HepG2 (cell line): Measurements from ENCODE around the gene GPN2. TPM values are rescaled to one million over a fixed set of nuclear protein-coding genes. Genes with fewer than 3 reads are reported as not detected.

Source experiments
- CEBPZ ChIP-seq: IDR thresholded peaks from 2 replicates; pipeline ENCODE4 v1.6.1; 2012; ENCODE audit warnings: low read length, improper control_type of control experiment
- FOXA3 ChIP-seq: IDR thresholded peaks from 2 replicates; pipeline ENCODE4 v1.6.1; 2016; ENCODE audit warnings: missing genetic modification reagents, missing compliant biosample characterization
- HNRNPLL ChIP-seq: fragments of 200-400 bp; formaldehyde crosslinking; IDR thresholded peaks from 2 replicates; pipeline ENCODE4 v1.6.1; 2017; ENCODE audit warnings: mild to moderate bottlenecking, low read depth, low read length; ENCODE audit not compliant: poor library complexity, severe bottlenecking
- IRX3 ChIP-seq: sonication (generic); formaldehyde crosslinking; IDR thresholded peaks from 2 replicates; pipeline ENCODE4 v1.8.1; 2023; ENCODE audit warnings: mild to moderate bottlenecking, low read depth, missing genetic modification reagents, borderline replicate concordance
- POLR2AphosphoS5 ChIP-seq: IDR thresholded peaks from 2 replicates; pipeline ENCODE4 v1.6.1; 2012; ENCODE audit warnings: low read depth, low read length
- RORA ChIP-seq: sonication (generic); formaldehyde crosslinking; IDR thresholded peaks from 2 replicates; pipeline ENCODE4 v1.5.0; 2020; ENCODE audit warnings: mild to moderate bottlenecking, missing genetic modification reagents, moderate library complexity
- TBX2 ChIP-seq: sonication (generic); formaldehyde crosslinking; IDR thresholded peaks from 2 replicates; pipeline ENCODE4 v1.5.0; 2020; ENCODE audit warnings: missing genetic modification reagents, mild to moderate bottlenecking, borderline replicate concordance
- ZNF101 ChIP-seq: sonication (generic); formaldehyde crosslinking; IDR thresholded peaks from 2 replicates; pipeline ENCODE4 v1.4.0; 2020; ENCODE audit warnings: mild to moderate bottlenecking, low read depth, missing genetic modification reagents, borderline replicate concordance
- ZNF17 ChIP-seq: sonication (generic); formaldehyde crosslinking; IDR thresholded peaks from 2 replicates; pipeline ENCODE4 v1.5.0; 2020; ENCODE audit warnings: mild to moderate bottlenecking, missing genetic modification reagents
- ZNF224 ChIP-seq: sonication (generic); formaldehyde crosslinking; IDR thresholded peaks from 2 replicates; pipeline ENCODE4 v1.5.0; 2020; ENCODE audit warnings: mild to moderate bottlenecking, missing genetic modification reagents
- ZNF235 ChIP-seq: sonication (generic); formaldehyde crosslinking; IDR thresholded peaks from 2 replicates; pipeline ENCODE4 v1.8.1; 2023; ENCODE audit warnings: mild to moderate bottlenecking, missing genetic modification reagents, borderline replicate concordance
- ZNF326 ChIP-seq: sonication (generic); formaldehyde crosslinking; IDR thresholded peaks from 2 replicates; pipeline ENCODE4 v1.4.0; 2020; ENCODE audit warnings: missing genetic modification reagents, borderline replicate concordance
- ZNF33B ChIP-seq: sonication (generic); formaldehyde crosslinking; IDR thresholded peaks from 2 replicates; pipeline ENCODE4 v1.5.1; 2020; ENCODE audit warnings: mild to moderate bottlenecking, missing genetic modification reagents
- ZNF576 ChIP-seq: sonication (generic); formaldehyde crosslinking; IDR thresholded peaks from 2 replicates; pipeline ENCODE4 v1.4.0; 2020; ENCODE audit warnings: mild to moderate bottlenecking, missing genetic modification reagents
- ZNF670 ChIP-seq: sonication (generic); formaldehyde crosslinking; IDR thresholded peaks from 2 replicates; pipeline ENCODE4 v1.8.0; 2022; ENCODE audit warnings: mild to moderate bottlenecking, missing genetic modification reagents, borderline replicate concordance
- ZNF674 ChIP-seq: sonication (generic); formaldehyde crosslinking; IDR thresholded peaks from 2 replicates; pipeline ENCODE4 v1.5.0; 2020; ENCODE audit warnings: low read depth, mild to moderate bottlenecking, missing genetic modification reagents
- ZNF773 ChIP-seq: sonication (generic); formaldehyde crosslinking; IDR thresholded peaks from 2 replicates; pipeline ENCODE4 v1.4.0; 2020; ENCODE audit warnings: missing genetic modification reagents, borderline replicate concordance
- ZNF790 ChIP-seq: sonication (generic); formaldehyde crosslinking; IDR thresholded peaks from 2 replicates; pipeline ENCODE4 v1.8.0; 2022; ENCODE audit warnings: missing genetic modification reagents, mild to moderate bottlenecking, borderline replicate concordance
- ZNF891 ChIP-seq: sonication (generic); formaldehyde crosslinking; IDR thresholded peaks from 2 replicates; pipeline ENCODE4 v1.5.0; 2020; ENCODE audit warnings: mild to moderate bottlenecking, missing genetic modification reagents
- polyA plus RNA-seq, 8 experiments: library from polyadenylated mRNA; depleted of rRNA in 3 of 8; stranded (reverse) in 7 of 8; unstranded in 1 of 8; fragments of >200 nt; fragmentation: Illumina TruSeq in 4 of 8; extraction: Trizol in 4 of 8; gene quantifications; 2 replicates each; pipeline versions ENCODE4 v1.2.1 to v1.2.3, GENCODE V29; 2011 to 2016; ENCODE audit warnings: low read depth in 4 of 8, missing spikeins in 1 of 8, mixed read lengths in 1 of 8; ENCODE audit not compliant: insufficient read depth in 1 of 8
- total RNA-seq, 5 experiments: library from RNA; depleted of rRNA; stranded (reverse); fragments of >200 nt; fragmentation: Illumina TruSeq; extraction: Trizol; gene quantifications; 2 replicates each; pipeline ENCODE4 v1.2.3, GENCODE V29; 2016; ENCODE audit warnings: low read depth in 1 of 5
- TF ChIP-seq, protein P1 (sequence below): sonication (generic); formaldehyde crosslinking; IDR thresholded peaks from 2 replicates; pipeline ENCODE4 v1.4.0; 2020; ENCODE audit warnings: mild to moderate bottlenecking, missing genetic modification reagents
- TF ChIP-seq, protein P2 (sequence below): sonication (generic); formaldehyde crosslinking; IDR thresholded peaks from 2 replicates; pipeline ENCODE4 v1.5.0; 2020; ENCODE audit warnings: mild to moderate bottlenecking, missing genetic modification reagents

GPN2 gene
- total and polyA plus RNA-seq, 2 of the 13 experiments (the other 11 are each of a cell fraction or from before 2014, with no cell fraction given): 19.3 to 38.9 TPM

GRCh38 chr1:26913754-26914619 is 23.9 kb upstream of the GPN2 start, which contains the start of gene NR0B2 (continued):
- TF ChIP-seq CEBPZ (no peak), ZNF576 (CRISPR knock-in tag) (no peak), ZNF670 (CRISPR knock-in tag) (0 out of 2 replicates have a peak, but pooled peaks have one; percentile 11), ZNF235 (CRISPR knock-in tag) (peak; percentile 88; the same call in 1 of the 2 replicates), ZNF773 (peak; percentile 75; the same call in 1 of the 2 replicates), ZNF33B (CRISPR knock-in tag) (peak; percentile 64; the same call in 1 of the 2 replicates), FOXA3 (CRISPR knock-in tag) (peak; percentile 97), RORA (CRISPR knock-in tag) (peak; percentile 93; the same call in 1 of the 2 replicates), ZNF674 (CRISPR knock-in tag) (peak; percentile 66; the same call in 1 of the 2 replicates), ZNF790 (CRISPR knock-in tag) (peak; percentile 79; the same call in 1 of the 2 replicates), HNRNPLL (peak; percentile 72), ZNF17 (CRISPR knock-in tag) (no peak), IRX3 (CRISPR knock-in tag) (no peak), ZNF326 (no peak), ZNF891 (peak; percentile 78), ZNF101 (CRISPR knock-in tag) (peak; percentile 92), POLR2AphosphoS5 (peak; percentile 97), ZNF224 (CRISPR knock-in tag) (0 out of 2 replicates have a peak, but pooled peaks have one; percentile 30), TBX2 (CRISPR knock-in tag) (peak; percentile 96)
- TF ChIP-seq, protein P1, sequence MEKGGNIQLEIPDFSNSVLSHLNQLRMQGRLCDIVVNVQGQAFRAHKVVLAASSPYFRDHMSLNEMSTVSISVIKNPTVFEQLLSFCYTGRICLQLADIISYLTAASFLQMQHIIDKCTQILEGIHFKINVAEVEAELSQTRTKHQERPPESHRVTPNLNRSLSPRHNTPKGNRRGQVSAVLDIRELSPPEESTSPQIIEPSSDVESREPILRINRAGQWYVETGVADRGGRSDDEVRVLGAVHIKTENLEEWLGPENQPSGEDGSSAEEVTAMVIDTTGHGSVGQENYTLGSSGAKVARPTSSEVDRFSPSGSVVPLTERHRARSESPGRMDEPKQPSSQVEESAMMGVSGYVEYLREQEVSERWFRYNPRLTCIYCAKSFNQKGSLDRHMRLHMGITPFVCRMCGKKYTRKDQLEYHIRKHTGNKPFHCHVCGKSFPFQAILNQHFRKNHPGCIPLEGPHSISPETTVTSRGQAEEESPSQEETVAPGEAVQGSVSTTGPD (CRISPR knock-in tag): peak; percentile 92; the same call in 1 of the 2 replicates
- TF ChIP-seq, protein P2, sequence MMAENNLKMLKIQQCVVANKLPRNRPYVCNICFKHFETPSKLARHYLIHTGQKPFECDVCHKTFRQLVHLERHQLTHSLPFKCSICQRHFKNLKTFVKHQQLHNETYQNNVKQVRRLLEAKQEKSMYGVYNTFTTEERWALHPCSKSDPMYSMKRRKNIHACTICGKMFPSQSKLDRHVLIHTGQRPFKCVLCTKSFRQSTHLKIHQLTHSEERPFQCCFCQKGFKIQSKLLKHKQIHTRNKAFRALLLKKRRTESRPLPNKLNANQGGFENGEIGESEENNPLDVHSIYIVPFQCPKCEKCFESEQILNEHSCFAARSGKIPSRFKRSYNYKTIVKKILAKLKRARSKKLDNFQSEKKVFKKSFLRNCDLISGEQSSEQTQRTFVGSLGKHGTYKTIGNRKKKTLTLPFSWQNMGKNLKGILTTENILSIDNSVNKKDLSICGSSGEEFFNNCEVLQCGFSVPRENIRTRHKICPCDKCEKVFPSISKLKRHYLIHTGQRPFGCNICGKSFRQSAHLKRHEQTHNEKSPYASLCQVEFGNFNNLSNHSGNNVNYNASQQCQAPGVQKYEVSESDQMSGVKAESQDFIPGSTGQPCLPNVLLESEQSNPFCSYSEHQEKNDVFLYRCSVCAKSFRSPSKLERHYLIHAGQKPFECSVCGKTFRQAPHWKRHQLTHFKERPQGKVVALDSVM (CRISPR knock-in tag): peak; percentile 59
